ENCODE data around the gene MYH4. TPM values are rescaled to one million over a fixed set of nuclear protein-coding genes. Genes with fewer than 3 reads are reported as not detected.

The MYH4 gene
- total RNA-seq, 1 donor from 2014 or later = not detected

GRCh38 chr17:10447026-10447931 lies 22.1 kb downstream of the MYH4 start:
- no peaks in the 10 kb centered on the region for H3K4me1 Mint-ChIP-seq
- H3K27ac Mint-ChIP-seq (ENCODE audit: unreplicated experiment) = no peak overlapping the region
- no peaks in the 10 kb centered on the region for H3K36me3 Mint-ChIP-seq (ENCODE audit: low read depth)
- TF ChIP-seq, protein P1, sequence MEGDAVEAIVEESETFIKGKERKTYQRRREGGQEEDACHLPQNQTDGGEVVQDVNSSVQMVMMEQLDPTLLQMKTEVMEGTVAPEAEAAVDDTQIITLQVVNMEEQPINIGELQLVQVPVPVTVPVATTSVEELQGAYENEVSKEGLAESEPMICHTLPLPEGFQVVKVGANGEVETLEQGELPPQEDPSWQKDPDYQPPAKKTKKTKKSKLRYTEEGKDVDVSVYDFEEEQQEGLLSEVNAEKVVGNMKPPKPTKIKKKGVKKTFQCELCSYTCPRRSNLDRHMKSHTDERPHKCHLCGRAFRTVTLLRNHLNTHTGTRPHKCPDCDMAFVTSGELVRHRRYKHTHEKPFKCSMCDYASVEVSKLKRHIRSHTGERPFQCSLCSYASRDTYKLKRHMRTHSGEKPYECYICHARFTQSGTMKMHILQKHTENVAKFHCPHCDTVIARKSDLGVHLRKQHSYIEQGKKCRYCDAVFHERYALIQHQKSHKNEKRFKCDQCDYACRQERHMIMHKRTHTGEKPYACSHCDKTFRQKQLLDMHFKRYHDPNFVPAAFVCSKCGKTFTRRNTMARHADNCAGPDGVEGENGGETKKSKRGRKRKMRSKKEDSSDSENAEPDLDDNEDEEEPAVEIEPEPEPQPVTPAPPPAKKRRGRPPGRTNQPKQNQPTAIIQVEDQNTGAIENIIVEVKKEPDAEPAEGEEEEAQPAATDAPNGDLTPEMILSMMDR (conservative IDR thresholded peaks at IDR 0.05) = no peak
- H3K4me3 Mint-ChIP-seq = no peak overlapping the region
- H3K9me3 Mint-ChIP-seq = no peaks in the 10 kb centered on the region
- DNase-seq (ENCODE audit: low read depth, low spot score) = no peak
- H3K27me3 Mint-ChIP-seq (ENCODE audit: low read depth) = no peaks in the 10 kb centered on the region

DNA sequence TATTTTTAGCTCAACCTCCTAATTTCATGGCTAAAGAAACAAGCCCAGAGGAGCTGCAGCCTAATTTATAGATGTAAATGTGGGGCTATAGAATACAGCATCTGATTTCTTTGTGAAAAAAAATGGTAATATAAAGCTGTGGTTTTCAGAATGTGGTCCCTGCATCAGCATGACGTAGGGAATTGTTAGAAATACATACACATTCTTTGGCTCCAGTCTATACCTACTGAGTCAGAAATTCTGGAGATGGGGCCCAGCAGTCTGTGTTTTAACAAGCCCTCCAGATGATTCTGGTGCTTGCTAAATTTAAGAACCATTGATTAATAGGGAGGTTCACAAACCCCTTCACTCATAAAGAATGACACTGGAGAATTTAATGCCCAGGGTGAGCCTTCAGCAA lies 29.5 kb downstream of the MYH4 start:
- no peak for DNase-seq (ENCODE audit: low read depth, low spot score)
- H3K9me3 Mint-ChIP-seq = peaks cover 8% of the 10 kb centered on the region
- H3K27me3 Mint-ChIP-seq (ENCODE audit: low read depth) = peaks cover 3% of the 10 kb centered on the region
- H3K4me3 Mint-ChIP-seq = no peak overlapping the region
- H3K36me3 Mint-ChIP-seq (ENCODE audit: low read depth) = no peaks in the 10 kb centered on the region
- no peak overlapping the region for H3K27ac Mint-ChIP-seq (ENCODE audit: unreplicated experiment)
- TF ChIP-seq, protein P1 (conservative IDR thresholded peaks at IDR 0.05) = no peak
- H3K4me1 Mint-ChIP-seq = no peaks in the 10 kb centered on the region

DNA sequence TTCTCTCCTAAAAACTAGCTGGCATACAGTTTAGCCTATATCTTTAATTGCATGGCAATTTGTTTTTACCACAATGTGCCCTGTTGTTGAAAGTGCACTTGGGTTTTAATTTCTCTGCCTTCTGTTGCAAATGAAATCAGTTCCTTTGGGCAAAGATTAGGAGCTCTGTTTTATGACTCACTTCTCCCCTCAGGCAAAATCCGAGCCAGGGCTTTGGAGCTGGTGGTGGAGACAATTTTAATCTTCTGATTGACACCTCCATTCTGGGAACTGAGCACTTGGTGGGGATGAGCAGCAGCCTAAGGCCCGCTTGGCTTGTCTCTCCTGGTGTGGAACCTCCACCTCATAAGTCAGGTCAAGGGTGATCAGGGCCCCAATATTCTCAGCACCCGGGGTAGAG lies 34.3 kb downstream of the MYH4 start:
- no peak overlapping the region for H3K4me3 Mint-ChIP-seq

DNA sequence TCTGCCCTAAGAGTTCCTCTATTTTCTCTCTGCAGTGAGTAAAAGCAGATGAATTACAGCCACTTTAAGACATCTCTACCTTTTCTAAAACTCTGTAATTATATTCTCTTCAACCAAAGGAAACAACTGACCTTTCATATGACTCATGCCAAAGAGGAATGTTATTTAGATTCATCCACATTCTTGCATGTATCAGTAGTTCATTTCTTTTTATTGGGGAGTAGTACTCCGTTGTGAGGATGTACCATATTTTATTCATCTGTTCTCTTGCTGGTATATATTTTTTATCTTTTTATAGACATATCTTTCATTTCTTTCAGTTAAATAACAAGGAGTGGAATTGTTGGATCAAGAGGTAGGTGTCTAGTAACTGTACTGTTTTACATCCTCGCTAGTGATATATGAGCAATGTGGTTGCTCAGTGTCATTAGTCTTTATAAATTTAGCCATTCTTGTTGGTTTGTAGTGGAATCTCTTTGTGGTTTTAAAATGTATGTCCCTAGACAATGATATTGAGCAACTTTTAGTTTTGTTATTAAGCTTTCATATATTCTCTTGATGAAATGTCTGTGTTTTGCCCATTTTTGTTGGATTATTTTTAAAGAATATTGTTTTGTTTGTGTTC lies 39.8 kb downstream of the MYH4 start:
- H3K27me3 Mint-ChIP-seq (ENCODE audit: low read depth) = peaks cover 5% of the 10 kb centered on the region
- peaks cover 4% of the 10 kb centered on the region for H3K9me3 Mint-ChIP-seq
- no peaks in the 10 kb centered on the region for H3K4me1 Mint-ChIP-seq
- no peak for DNase-seq (ENCODE audit: low read depth, low spot score)
- TF ChIP-seq, protein P1 (conservative IDR thresholded peaks at IDR 0.05) = no peak
- no peak overlapping the region for H3K4me3 Mint-ChIP-seq
- no peak overlapping the region for H3K27ac Mint-ChIP-seq (ENCODE audit: unreplicated experiment)
- no peaks in the 10 kb centered on the region for H3K36me3 Mint-ChIP-seq (ENCODE audit: low read depth)

More for the DNA sequence above, 34.3 kb downstream of the MYH4 start:
- TF ChIP-seq, protein P1 (conservative IDR thresholded peaks at IDR 0.05) = no peak
- Mint-ChIP-seq H3K27ac (ENCODE audit: unreplicated experiment) (no peak overlapping the region), H3K4me1 (no peaks in the 10 kb centered on the region), H3K36me3 (ENCODE audit: low read depth) (no peaks in the 10 kb centered on the region), H3K9me3 (peaks cover 11% of the 10 kb centered on the region), H3K27me3 (ENCODE audit: low read depth) (no peaks in the 10 kb centered on the region)
- no peak for DNase-seq (ENCODE audit: low read depth, low spot score)

- H3K36me3 Mint-ChIP-seq (ENCODE audit: low read depth) = no peaks in the 10 kb centered on the region
- H3K4me1 Mint-ChIP-seq = no peaks in the 10 kb centered on the region
- peaks cover 3% of the 10 kb centered on the region for H3K9me3 Mint-ChIP-seq
- DNase-seq (ENCODE audit: low read depth, low spot score) = no peak
- H3K27ac Mint-ChIP-seq (ENCODE audit: unreplicated experiment) = no peak overlapping the region
- H3K4me3 Mint-ChIP-seq = no peak overlapping the region
- peaks cover 5% of the 10 kb centered on the region for H3K27me3 Mint-ChIP-seq (ENCODE audit: low read depth)
- TF ChIP-seq, protein P1 (conservative IDR thresholded peaks at IDR 0.05) = no peak
Observed at GRCh38 chr17:10428781-10429180, 40.6 kb downstream of the MYH4 start.

Data from neural crest cell (in vitro differentiated cells).